ENCODE measurements around the gene SRGAP2C.
"Not testable (repeated sequence)": the region's sequence is repeated elsewhere in the genome, so short reads cannot be mapped to it uniquely, and the experiment has no call there.

The SRGAP2C gene

DNA sequence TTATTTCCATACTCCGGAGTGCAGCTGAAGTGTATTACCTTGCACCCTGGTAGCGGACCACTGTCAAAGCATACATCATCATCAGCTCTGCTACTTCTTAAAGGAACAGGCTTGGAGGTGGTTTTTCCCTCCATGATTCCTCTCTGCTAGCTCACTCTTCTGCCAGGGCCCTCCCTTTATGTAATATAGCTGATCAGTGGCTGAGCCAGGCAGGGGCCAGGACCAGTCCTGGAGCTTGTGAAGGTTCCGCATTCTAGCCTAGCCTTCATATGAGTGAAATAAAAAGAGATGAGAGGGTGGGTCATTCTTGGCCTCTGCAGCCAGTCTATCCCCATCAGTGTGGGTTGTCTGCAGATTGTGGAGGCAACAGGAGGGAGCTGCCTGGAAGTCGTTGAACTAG lies 200.0 kb downstream of the SRGAP2C start:
- not testable (repeated sequence) for DNase-seq (ENCODE audit: low spot score)

DNA sequence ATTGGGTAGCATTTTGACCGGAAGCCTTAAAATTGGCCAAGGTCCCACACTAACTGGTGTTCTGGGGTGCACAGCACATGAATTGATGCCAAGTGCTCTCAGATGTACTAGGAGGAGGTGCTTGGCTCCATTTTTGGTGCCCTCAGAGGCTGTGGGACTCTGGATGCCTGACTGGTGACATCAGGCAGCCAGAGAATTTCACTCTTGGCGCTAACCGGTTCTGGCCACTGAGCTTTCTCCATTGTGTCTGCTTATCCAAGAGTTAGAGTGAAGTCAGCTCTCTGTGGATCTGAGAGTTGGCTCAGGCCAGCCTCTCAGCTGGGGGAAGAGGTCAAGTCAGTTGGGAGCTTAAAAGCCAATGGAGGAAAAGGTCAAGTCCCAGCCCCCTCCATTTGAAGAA lies 200.4 kb downstream of the SRGAP2C start:
- DNase-seq (ENCODE audit: low spot score) = not testable (repeated sequence)

DNA sequence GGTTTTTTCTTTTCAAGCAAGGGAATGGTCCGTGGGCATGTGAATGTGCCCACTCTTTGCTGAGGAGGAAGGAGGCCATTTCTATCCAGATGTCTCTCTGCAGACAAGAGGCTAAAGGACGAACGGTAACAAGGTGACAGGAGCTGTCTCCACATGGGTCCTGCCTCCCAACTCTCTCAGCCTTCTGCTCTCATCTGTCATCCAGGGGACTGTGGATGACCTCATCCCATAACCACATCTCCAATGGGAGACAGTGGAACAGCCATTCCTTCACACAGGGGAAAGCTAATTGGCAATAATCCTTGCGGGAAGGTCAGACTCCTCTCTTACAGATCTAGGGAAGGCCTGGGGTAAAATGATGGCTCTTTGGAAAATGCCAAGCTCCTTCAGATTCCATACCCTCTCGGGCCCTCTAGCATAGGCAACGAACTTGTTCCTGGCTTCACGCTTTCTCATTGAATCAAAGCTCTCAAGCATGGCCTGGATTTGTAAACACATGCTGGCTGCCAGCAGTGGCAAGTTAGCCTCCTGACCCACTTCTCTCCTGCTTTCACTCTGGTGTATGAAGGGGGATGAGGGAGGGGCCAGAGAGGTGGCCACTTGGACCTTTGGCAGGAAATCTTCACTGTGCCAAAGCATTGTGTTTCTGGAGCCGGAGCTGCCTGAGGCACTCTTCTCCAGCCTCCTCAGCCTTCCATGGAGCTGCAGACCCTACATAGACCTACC lies 201.0 kb downstream of the SRGAP2C start:
- not testable (repeated sequence) for DNase-seq (ENCODE audit: low spot score)

DNA sequence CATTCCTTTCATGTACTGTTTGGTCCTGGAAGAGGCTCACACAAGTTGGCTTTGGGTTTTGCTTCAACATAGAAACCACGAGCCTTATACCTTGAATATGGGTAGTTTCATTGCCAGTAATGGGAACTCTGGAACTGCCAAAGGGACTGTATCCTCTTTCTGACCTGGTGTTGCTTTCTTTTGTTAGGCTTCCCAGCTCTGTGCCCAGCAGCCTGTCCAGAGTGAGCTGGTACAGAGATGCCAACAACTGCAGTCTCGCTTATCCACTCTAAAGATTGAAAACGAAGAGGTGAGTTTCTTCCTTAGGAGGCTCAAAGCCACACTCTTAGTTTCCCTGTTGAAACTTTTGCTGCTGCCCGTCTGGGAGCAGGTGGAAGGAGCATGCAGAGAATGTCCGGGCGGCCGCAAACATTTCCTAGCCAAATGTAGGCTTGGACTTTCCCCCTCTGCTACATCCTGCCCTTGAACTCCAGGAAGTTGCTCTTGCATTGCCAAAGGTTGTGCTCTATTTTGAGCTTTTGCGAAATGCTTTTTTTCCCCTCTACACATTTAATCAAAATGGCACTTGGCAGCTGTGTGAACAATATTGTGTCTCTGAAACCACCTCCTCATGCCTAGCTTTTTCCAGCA lies 201.7 kb downstream of the SRGAP2C start:
- DNase-seq (ENCODE audit: low spot score) = not testable (repeated sequence)

DNA sequence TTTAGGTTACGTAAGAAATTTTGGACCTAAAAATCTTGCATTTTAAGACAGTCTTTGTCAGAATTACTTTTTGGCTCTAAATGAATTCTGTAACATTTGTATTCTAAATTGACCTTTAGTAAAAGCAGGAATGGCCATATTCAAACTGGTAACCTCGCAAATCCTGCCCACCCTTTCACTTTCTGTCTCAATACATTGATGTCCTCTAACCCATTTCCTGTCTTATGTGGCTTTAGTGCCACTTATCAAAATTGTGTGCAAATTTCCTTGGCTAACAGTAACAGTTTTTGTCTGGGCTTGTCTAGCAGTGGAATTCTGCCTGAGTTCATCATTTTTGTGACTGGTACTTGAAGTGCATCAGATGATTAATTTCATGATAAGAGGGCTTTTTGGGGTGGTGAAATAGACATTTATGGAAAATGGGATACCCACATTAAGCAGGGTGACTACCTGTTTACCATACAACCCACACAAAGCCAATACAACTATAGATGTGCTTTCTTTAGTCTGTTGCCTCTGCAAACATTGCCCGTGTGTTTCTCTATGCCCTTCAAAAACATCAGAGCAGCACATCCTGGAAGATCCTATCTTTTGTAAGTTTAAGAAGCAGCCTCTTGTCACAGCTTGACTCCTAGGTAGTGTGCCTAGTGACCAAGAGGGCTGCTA lies 205.3 kb downstream of the SRGAP2C start:
- DNase-seq (ENCODE audit: low spot score) = not testable (repeated sequence)

DNA sequence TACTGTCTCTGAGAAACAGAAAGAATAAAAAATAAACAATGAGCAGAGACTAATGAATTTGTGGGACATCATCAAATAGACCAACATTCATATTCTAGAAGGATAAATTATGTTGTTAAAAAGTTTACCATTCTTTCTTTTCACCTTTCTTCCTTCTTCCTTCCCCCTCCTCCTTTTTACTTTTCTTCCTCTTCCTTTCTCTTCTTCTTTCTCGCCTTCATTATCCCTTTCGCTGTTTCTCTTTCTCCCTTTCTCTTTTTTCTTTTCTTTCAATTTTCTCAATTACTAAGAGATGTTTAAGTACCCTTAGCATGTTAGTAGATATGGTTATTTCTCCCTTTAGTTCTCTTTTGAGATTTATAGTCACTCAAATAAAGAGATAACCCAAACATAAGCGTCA lies 207.4 kb downstream of the SRGAP2C start:
- not testable (repeated sequence) for DNase-seq (ENCODE audit: low spot score)

DNA sequence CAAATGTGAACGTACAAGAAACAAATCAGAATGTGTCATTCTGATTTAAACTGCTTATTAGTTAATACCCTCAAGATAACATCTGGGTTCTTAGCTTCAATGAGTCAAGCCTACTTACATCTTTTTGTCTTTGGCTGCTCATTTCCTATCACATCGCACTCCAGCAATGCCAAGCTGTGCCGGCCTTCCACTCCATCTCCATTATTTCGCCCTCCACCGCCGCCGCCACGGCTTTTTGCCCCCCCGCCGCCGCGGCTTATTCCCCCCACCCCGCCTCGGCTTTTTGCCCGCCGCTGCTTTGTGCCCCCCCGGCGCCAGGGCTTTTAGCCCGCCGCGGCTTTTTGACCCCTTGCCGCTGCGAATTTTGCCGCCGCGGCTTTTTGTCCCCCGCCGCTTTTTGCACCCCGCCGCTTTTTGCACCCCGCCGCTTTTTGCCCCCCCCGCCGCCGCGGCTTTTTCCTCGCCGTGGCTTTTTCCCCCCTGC lies 211.0 kb downstream of the SRGAP2C start:
- DNase-seq (ENCODE audit: low spot score) = not testable (repeated sequence)

DNA sequence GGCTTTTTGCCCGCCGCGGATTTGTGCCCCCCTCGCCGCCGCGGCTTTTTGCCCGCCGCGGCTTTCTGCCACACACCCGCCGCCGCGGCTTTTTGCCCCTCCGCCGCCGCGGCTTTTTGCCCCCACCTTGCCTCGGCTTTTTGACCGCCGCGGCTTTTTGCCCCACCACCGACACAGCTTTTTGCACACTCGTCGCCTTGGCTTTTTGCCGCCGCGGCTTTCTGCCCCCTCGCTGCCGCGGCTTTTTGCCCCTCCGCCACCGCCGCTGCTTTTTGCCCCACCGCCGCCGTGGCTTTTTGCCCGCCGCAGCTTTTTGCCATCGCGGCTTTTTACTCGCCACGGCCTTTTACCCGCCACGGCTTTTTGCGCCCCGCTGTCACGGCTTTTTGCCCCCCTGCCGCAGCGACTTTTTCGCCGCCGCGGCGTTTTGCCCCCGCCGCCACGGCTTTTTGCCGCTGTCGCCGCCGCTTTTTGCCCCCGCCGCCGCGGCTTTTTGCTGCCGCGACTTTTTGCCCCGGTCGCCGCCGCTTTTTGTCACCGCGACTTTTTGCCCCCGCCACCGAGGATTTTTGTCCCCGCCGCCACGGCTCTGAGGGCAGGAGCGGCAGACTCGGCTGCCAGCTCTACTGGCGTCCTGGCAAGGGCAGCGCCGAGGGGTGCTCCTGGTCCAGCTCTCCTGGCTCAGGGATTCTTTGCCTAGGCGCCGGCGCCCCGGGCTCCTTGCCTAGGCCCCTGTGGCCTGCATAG lies 211.7 kb downstream of the SRGAP2C start:
- not testable (repeated sequence) for DNase-seq (ENCODE audit: low spot score)

DNA sequence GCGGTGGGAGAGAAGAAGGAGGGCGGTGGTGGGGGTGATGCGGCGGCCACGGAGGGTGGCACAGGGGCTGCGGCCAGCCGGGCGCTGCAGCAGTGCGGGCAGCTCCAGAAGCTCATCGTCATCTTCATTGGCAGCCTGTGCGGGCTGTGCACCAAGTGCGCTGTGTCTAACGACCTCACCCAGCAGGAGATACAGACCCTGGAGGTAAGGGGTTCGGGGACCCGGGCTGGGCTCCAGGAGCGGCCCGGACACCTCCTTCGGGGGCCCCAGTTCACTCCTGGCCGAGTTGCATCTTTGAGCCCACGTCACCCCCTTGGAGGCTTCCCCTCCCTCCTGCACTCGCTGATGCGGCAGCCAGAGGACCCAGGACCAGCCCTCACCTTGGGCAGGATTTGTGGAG lies 212.3 kb downstream of the SRGAP2C start:
- DNase-seq (ENCODE audit: low spot score) = not testable (repeated sequence)

DNA sequence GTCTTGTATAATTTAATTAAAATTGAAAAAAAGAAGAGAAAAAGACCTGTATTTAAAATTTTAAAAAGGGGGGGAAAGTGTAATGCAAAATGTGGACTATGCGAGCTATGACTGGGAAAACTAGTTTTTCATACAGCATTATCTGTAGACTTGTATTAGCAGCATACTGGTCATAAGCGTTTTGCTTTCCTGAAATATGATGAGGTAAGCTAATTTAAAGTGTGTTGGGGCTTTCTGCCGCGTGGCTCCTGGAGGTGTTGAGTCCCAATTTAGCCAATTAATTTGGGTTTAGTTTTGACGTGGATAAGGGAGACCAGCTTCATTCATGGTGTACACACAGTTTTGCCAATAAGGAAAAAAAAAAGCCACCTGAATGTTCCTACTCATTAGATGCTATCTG lies 214.4 kb downstream of the SRGAP2C start:
- not testable (repeated sequence) for DNase-seq (ENCODE audit: low spot score)

DNA sequence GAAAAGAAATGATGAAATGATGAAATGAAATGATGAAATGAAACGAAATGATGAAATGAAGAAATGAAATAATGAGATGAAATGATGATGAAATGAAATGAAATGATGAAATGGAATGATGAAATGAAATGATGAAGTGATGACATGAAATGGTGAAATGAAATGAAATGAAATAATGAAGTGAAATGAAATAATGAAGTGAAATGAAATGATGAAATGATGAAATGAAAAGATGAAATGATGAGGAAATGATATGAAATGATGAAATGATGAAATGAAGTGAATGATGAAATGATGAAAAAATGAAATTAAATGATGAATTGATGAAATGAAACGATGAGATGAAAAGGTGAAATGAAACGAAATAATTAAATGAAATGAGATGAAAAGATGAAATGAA lies 215.3 kb downstream of the SRGAP2C start:
- DNase-seq (ENCODE audit: low spot score) = not testable (repeated sequence)

DNA sequence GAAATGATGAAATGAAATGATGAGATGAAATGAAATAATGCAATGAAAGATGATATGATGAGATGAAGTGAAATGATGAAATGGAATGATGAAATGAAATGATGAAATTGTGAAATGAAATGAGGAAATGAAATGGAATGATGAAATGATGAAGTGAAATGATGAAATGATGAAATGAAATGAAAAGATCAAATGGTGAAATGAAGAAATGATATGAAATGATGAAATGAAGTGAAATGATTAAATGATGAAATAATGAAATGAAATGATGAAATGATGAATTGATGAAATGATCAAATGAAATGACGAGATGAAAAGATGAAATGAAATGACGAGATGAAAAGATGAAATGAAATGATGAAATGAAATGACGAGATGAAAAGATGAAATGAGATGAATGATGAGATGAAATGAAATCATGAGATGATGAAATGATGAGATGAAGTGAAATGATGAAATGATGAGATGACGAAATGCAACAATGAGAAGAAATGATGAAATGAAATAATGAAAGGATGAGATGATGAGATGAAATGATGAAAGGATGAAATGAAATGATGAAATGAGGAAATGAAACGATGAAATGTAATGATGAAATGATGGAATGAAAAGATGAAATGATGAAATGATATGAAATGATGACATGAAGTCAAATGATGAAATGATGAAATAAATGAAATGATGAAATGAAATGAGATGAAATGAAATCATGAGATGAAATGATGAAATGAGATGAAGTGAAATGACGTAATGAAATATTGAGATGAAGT lies 216.0 kb downstream of the SRGAP2C start:
- DNase-seq (ENCODE audit: low spot score) = not testable (repeated sequence)

DNA sequence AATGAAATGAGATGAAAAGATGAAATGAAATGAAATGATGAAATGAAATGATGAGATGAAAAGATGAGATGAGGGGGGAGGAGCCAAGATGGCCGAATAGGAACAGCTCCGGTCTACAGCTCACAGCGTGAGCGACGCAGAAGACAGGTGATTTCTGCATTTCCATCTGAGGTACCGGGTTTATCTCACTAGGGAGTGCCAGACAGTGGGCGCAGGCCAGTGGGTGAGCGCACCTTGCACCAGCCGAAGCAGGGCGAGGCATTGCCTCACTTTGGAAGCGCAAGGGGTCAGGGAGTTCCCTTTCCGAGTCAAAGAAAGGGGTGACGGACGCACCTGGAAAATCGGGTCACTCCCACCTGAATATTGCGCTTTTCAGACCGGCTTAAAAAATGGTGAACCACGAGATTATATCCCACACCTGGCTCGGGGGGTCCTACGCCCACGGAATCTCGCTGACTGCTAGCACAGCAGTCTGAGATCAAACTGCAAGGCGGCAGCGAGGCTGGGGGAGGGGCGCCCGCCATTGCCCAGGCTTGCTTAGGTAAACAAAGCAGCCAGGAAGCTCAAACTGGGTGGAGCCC lies 216.7 kb downstream of the SRGAP2C start:
- DNase-seq (ENCODE audit: low spot score) = not testable (repeated sequence)

DNA sequence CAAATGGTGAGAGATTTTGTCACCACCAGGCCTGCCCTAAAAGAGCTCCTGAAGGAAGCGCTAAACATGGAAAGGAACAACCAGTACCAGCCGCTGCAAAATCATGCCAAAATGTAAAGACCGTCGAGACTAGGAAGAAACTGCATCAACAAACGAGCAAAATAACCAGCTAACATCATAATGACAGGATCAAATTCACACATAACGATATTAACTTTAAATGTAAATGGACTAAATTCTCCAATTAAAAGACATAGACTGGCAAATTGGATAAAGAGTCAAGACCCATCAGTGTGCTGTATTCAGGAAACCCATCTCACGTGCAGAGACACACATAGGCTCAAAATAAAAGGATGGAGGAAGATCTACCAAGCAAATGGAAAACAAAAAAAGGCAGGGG lies 218.5 kb downstream of the SRGAP2C start:
- DNase-seq (ENCODE audit: low spot score) = not testable (repeated sequence)

DNA sequence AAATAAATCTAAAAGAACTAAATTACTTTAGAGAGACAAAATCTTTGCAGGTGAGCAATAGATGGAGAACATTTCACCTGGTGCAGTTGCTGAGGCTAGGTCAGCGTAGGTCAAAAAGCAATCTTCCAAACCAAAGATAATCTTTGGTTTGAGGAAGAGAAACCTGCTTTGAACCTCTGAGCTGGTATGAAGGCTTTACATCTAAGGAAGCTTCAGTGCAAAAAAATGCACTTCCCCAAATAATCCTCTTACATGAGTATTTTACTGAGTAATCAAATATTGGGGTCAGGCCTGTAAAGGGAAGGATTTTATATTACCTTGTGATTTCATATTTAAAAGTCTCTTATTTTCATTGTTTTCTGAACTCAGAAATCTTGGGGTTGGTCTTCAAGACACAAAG lies 223.6 kb downstream of the SRGAP2C start:
- DNase-seq (ENCODE audit: low spot score) = no peak

DNA sequence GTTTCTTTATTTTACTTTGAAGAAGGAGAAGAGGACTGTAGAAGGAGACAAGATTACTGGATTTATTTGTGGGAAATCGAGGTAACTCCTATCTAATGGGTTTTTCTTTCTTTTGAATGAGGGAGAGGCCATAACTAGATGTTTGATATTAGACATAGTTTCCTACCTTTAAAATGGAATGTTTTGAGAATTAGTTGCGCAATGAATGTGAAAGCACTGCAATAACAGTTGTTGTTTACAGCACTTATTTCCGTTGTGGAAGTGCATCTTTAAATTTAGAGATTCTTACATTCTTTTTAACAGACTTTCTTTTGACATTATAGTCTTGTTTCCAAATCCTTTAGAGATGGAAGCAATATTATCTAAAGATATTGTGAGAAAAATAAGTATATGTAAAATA lies 229.0 kb downstream of the SRGAP2C start:
- no peak for DNase-seq (ENCODE audit: low spot score)

DNA sequence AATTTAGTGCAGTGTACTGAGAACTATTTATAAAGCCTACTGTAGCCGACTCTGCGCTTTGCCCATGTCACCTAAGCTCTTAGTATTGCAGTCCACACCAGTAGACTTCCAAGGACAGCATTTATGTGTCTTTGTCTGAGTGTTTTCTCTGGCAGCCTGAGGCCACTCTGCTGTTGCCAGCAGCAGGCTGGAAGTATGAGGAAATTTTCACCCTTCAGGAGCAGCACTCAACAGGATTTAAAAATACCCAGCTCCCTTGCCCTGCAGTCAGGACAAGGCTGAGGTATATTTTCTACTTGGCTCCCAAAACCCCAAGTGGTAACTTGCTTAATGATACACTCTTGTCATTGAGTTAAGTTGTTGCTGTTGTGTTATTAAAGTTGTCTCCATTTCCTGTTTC lies 230.1 kb downstream of the SRGAP2C start:
- peak; percentile 46 for DNase-seq (ENCODE audit: low spot score)

DNA sequence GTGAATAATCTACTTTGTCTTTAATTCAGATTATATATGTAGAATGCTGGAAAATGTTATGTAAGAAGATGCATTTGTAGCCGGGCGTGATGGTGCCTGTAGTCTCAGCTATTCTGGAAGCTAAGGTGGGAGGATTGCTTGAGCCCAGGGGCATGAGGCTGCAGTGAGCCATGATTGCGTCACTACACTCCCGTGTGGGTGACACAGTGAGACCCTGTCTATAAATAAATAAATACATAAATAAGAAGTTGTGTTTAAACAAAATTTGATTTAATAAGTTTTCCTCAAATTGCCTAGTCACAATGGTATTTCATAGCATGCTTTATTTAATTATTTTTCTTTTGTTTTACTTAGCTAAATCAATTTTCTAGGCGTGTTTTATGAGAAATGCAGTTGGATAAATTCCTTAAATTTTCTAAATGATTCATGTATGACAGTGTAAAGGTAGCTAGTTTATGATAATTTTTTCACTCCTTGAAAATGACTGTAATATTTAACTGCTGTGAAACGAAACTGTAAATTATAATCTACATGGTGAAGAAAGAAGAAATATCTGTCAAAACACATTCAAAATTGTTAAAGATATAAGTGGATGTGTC lies 232.6 kb downstream of the SRGAP2C start:
- DNase-seq (ENCODE audit: low spot score) = no peak

DNA sequence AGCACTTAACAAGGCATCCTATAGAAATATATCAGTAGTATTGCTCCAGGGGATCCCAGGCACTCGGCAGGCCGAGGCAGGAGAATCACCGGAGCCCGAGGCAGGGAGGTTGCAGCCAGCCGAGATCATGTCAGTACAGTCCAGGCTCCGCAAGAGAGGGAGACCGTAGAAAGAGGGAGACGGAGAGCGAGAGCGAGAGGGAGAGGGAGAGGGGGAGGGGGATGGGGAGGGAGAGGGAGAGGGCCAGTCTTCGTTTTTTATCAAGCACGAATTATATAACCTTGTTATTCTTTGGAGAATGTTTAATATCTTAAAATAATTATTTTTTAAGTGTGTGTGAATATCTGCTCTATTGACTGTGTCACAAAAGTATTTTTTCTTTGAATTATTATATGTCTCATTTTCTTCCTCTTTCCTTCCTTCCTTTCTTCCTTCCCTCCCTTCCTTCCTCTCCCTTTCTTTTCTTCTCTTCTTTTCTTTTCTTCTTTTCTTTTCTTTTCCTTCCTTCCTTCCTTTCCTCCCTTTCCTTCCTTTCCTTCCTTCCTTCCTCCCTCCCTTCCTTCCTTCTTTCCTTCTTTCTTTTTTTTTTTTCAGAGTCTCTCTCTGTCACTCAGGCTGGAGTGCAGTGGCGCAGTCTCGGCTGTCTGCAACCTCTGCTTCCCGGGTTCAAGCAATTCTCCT lies 233.7 kb downstream of the SRGAP2C start:
- DNase-seq (ENCODE audit: low spot score) = no peak

DNA sequence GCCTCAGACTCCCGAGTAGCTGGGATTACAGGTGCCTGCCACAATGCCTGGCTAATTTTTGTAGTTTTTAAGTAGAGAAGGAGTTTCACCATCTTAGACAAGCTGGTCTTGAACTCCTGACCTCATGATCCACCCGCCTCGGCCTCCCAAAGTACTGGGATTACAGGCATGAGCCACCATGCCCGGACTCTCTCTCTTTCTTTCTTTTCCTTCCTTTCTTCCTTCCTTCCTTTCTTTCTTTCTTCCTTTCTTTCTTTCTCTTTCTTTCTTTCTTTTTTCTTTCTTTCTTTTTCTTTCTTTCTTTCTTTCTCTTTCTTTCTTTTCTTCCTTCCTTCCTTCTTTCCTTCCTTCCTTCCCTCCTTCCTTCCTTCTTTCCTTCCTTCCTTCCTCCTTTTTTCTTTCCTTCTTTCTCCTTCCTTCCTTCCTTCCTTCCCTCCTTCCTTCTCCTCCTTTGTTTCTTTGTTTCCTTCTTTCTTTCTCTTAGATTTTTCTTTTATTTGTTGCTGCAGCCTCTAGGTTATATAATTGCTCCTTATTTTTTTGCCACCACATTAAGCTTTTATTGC lies 234.4 kb downstream of the SRGAP2C start:
- DNase-seq (ENCODE audit: low spot score) = not testable (repeated sequence)

Data from Ammon's horn (tissue), 1 donor.